GM23338 (cell line): ENCODE measurements around the gene GRM4. TPM values are rescaled to one million over a fixed set of nuclear protein-coding genes. Genes with fewer than 3 reads are reported as not detected.

ENCODE experiments used
- ATAC-seq: fragments of 200-7000 bp; cut with Tn5 transposase; 3 replicates; pipeline ENCODE4 v1.9.1; 2020
- DNase-seq: peaks from one replicate; pipeline ENCODE4 v3.0.0-alpha.2; 2015; ENCODE audit warnings: low spot score
- H2AFZ ChIP-seq: fragments of 200-600 bp; sonication (generic); 2 replicates; pipeline ENCODE4 v1.8.0; 2016; ENCODE audit warnings: antibody characterized with exemption, mild to moderate bottlenecking, moderate library complexity
- H3F3A ChIP-seq: fragments of 200-600 bp; sonication (generic); replicated peaks from 2 replicates; pipeline ENCODE4 v1.8.0; 2017; ENCODE audit warnings: antibody characterized with exemption, mixed run types, low read depth
- H3K27ac ChIP-seq: fragments of 200-600 bp; sonication (generic); 2 replicates; pipeline ENCODE4 v1.6.1; 2016; ENCODE audit warnings: low read depth
- H3K27me3 ChIP-seq: fragments of 200-600 bp; sonication (generic); 2 replicates; pipeline ENCODE4 v1.8.0; 2016; ENCODE audit warnings: mild to moderate bottlenecking, mixed run types, moderate library complexity; ENCODE audit not compliant: insufficient read depth
- H3K36me3 ChIP-seq: fragments of 200-600 bp; sonication (generic); 2 replicates; pipeline ENCODE4 v1.8.0; 2016; ENCODE audit warnings: mild to moderate bottlenecking; ENCODE audit not compliant: insufficient read depth
- H3K4me1 ChIP-seq: fragments of 200-600 bp; sonication (generic); 2 replicates; pipeline ENCODE4 v1.8.0; 2016; ENCODE audit warnings: mild to moderate bottlenecking, moderate library complexity; ENCODE audit not compliant: insufficient read depth
- H3K4me2 ChIP-seq: fragments of 200-600 bp; sonication (generic); 2 replicates; pipeline ENCODE4 v1.7.1; 2017; ENCODE audit warnings: mixed run types
- H3K4me3 ChIP-seq: fragments of 200-600 bp; sonication (generic); 2 replicates; pipeline ENCODE4 v1.6.1; 2016; ENCODE audit warnings: mixed run types
- H3K79me2 ChIP-seq: fragments of 200-600 bp; sonication (generic); replicated peaks from 2 replicates; pipeline ENCODE4 v1.8.0; 2017; ENCODE audit warnings: mild to moderate bottlenecking; ENCODE audit not compliant: insufficient read depth
- H3K9me2 ChIP-seq: fragments of 200-600 bp; sonication (generic); 2 replicates; pipeline ENCODE4 v1.8.0; 2017; ENCODE audit not compliant: insufficient read depth
- H4K20me1 ChIP-seq: fragments of 200-600 bp; sonication (generic); replicated peaks from 2 replicates; pipeline ENCODE4 v1.8.0; 2017; ENCODE audit warnings: mild to moderate bottlenecking; ENCODE audit not compliant: insufficient read depth
- H3K27ac Mint-ChIP-seq: 2 replicates; pipeline ENCODE4 v1.8.0; 2020; ENCODE audit warnings: inconsistent platforms, mild to moderate bottlenecking, moderate library complexity, mixed read lengths
- H3K27me3 Mint-ChIP-seq: 3 replicates; pipeline ENCODE4 v1.8.0; 2022; ENCODE audit warnings: low read depth, mild to moderate bottlenecking, moderate library complexity, mixed read lengths, inconsistent platforms; ENCODE audit not compliant: insufficient read depth, poor library complexity
- H3K36me3 Mint-ChIP-seq: 3 replicates; pipeline ENCODE4 v1.8.0; 2021; ENCODE audit warnings: low read depth, mild to moderate bottlenecking, inconsistent platforms, moderate library complexity, mixed read lengths
- H3K4me1 Mint-ChIP-seq: 3 replicates; pipeline ENCODE4 v1.8.0; 2020; ENCODE audit warnings: mild to moderate bottlenecking, inconsistent platforms, mixed read lengths
- H3K4me3 Mint-ChIP-seq: 3 replicates; pipeline ENCODE4 v1.8.0; 2021; ENCODE audit warnings: moderate library complexity, mild to moderate bottlenecking, inconsistent platforms, mixed read lengths
- H3K9me3 Mint-ChIP-seq: 3 replicates; pipeline ENCODE4 v1.8.0; 2020; ENCODE audit warnings: moderate library complexity, mild to moderate bottlenecking, inconsistent platforms, mixed read lengths
- CREB1 ChIP-seq: fragments of 250-450 bp; sonication (Bioruptor Pico); IDR thresholded peaks from 2 replicates; pipeline ENCODE4 v1.5.0; 2020; ENCODE audit warnings: low read depth, mild to moderate bottlenecking, moderate library complexity
- ETS1 ChIP-seq: IDR thresholded peaks from 2 replicates; pipeline ENCODE4 v1.6.1; 2016; ENCODE audit warnings: antibody characterized with exemption
- EZH2 ChIP-seq: fragments of 200-600 bp; sonication (generic); IDR thresholded peaks from one replicate; pipeline ENCODE4 v1.8.0; 2017; ENCODE audit warnings: antibody characterized with exemption, mild to moderate bottlenecking, low read depth; ENCODE audit not compliant: unreplicated experiment
- EZH2phosphoT487 ChIP-seq: fragments of 200-600 bp; sonication (generic); IDR thresholded peaks from one replicate; pipeline ENCODE4 v1.8.1; 2018; ENCODE audit warnings: antibody characterized with exemption; ENCODE audit not compliant: unreplicated experiment
- JUNB ChIP-seq: IDR thresholded peaks from one replicate; pipeline ENCODE4 v1.6.1; 2016; ENCODE audit warnings: antibody characterized with exemption; ENCODE audit not compliant: unreplicated experiment
- NANOG ChIP-seq: IDR thresholded peaks from 2 replicates; pipeline ENCODE4 v1.6.1; 2016; ENCODE audit warnings: antibody characterized with exemption, borderline replicate concordance
- POLR2AphosphoS5 ChIP-seq: IDR thresholded peaks from 2 replicates; pipeline ENCODE4 v1.6.1; 2016; ENCODE audit warnings: antibody characterized with exemption, low read depth
- REST ChIP-seq: IDR thresholded peaks from one replicate; pipeline ENCODE4 v1.6.1; 2018; ENCODE audit warnings: antibody characterized with exemption; ENCODE audit not compliant: unreplicated experiment
- ZNF114 ChIP-seq: fragments of 250-450 bp; sonication (Bioruptor Pico); IDR thresholded peaks from 2 replicates; pipeline ENCODE4 v1.5.0; 2020; ENCODE audit warnings: mild to moderate bottlenecking, moderate library complexity
- polyA plus RNA-seq: library from polyadenylated mRNA; unstranded; fragments of >200 nt; fragmentation: Nextera tagmentation; extraction: Ambion mirVana; gene quantifications from 2 replicates; pipeline ENCODE4 v1.2.1, GENCODE V29; 2016
- total RNA-seq: library from RNA; depleted of rRNA; stranded (reverse); fragments of >200 nt; shearing (Covaris generic); gene quantifications from 2 replicates; pipeline ENCODE4 v1.2.3, GENCODE V29; 2014

The GRM4 gene
- total and polyA plus RNA-seq, 2 experiments from 2014 or later, result 7.0 to 30.6 TPM

- Mint-ChIP-seq H3K4me1 (peaks cover 38% of the 10 kb centered on the region), H3K27me3 (peaks cover 15% of the 10 kb centered on the region), H3K36me3 (no peaks in the 10 kb centered on the region; the same call in 2 of the 3 replicates), H3K9me3 (no peaks in the 10 kb centered on the region), H3K4me3 (no peak overlapping the region), H3K27ac (no peak overlapping the region)
- Histone ChIP-seq H3K36me3 (no peaks in the 10 kb centered on the region), H3K4me2 (no peak overlapping the region), H3K27ac (no peak overlapping the region), H3K4me3 (no peak overlapping the region), H2AFZ (no peak overlapping the region), H3F3A (no peaks in the 10 kb centered on the region), H3K27me3 (no peaks in the 10 kb centered on the region), H3K9me2 (no peaks in the 10 kb centered on the region), H3K4me1 (no peaks in the 10 kb centered on the region; the same call in 1 of the 2 replicates), H3K79me2 (no peaks in the 10 kb centered on the region), H4K20me1 (peaks cover 5% of the 10 kb centered on the region; the same call in 1 of the 2 replicates)
- no peak for DNase-seq
- TF ChIP-seq EZH2 (no peak), EZH2phosphoT487 (no peak), POLR2AphosphoS5 (no peak), JUNB (no peak), NANOG (no peak), CREB1 (CRISPR knock-in tag) (no peak), ETS1 (no peak)
- no peak for ATAC-seq
These were observed 51.9 kb downstream of the GRM4 start for GRCh38 chr6:34093854-34094430.

DNA sequence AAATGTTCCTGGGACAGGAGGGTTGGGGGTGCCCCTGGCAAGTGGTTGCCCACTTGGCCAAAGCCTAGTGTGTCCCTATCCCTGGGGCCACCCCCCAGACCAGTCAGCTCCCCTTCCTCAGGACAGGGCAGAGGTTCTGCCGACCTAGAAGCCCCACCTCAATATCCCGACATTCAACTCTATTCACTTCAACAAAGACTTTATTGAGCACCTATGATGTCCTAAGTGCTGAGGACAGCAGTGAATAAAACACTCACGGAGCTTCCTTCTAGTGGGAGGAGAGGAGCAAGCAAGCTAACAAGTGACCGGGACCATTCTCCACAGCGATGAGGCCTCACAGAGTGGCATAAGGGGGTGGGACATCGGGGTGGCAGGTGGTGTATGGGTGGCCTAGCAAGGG is 52.7 kb downstream of the GRM4 start:
- ATAC-seq (no peak), DNase-seq (no peak)
- no peaks in the 10 kb centered on the region for H3K27me3 ChIP-seq
- Mint-ChIP-seq H3K4me1 (peaks cover 32% of the 10 kb centered on the region), H3K9me3 (no peaks in the 10 kb centered on the region), H3K27ac (no peak overlapping the region), H3K27me3 (peaks cover 14% of the 10 kb centered on the region), H3K36me3 (no peaks in the 10 kb centered on the region; the same call in 2 of the 3 replicates), H3K4me3 (no peak overlapping the region)
- no peaks in the 10 kb centered on the region for H3K9me2 ChIP-seq
- no peak overlapping the region for H3K4me3 ChIP-seq
- H3K36me3 ChIP-seq, result no peaks in the 10 kb centered on the region
- H4K20me1 ChIP-seq, result peaks cover 5% of the 10 kb centered on the region; the same call in 1 of the 2 replicates
- no peak overlapping the region for H3K4me2 ChIP-seq
- H3F3A ChIP-seq, result no peaks in the 10 kb centered on the region
- H3K27ac ChIP-seq, result no peak overlapping the region
- H3K79me2 ChIP-seq, result no peaks in the 10 kb centered on the region
- H2AFZ ChIP-seq, result no peak overlapping the region
- no peaks in the 10 kb centered on the region for H3K4me1 ChIP-seq
- TF ChIP-seq NANOG (no peak), ZNF114 (CRISPR knock-in tag) (no peak), EZH2 (no peak), REST (no peak), ETS1 (no peak), CREB1 (CRISPR knock-in tag) (no peak)
